GM21717 (cell line): Measurements from ENCODE around the gene TSPAN14.

ENCODE experiments used
- ATAC-seq: cut with Tn5 transposase; IDR thresholded peaks from one replicate; pipeline ENCODE4 v1.9.1; 2021; ENCODE audit warnings: mild to moderate bottlenecking, moderate library complexity; ENCODE audit not compliant: unreplicated experiment

TSPAN14 gene

GRCh38 chr10:80454513-80455460, 677 bp downstream of the TSPAN14 start:
- ATAC-seq = peak; percentile 26

- ATAC-seq = no peak
These were observed 1.6 kb downstream of the TSPAN14 start for GRCh38 chr10:80455461-80456349.

GRCh38 chr10:80457554-80458262, 3.6 kb downstream of the TSPAN14 start:
- ATAC-seq = no peak

- ATAC-seq = no peak
These were observed 4.1 kb downstream of the TSPAN14 start for GRCh38 chr10:80458263-80458625.

- no peak for ATAC-seq
These were observed 4.5 kb downstream of the TSPAN14 start for GRCh38 chr10:80458638-80459037.

GRCh38 chr10:80459047-80459865, 5.1 kb downstream of the TSPAN14 start:
- ATAC-seq = peak; percentile 52

- ATAC-seq = no peak
These were observed 6.5 kb downstream of the TSPAN14 start for GRCh38 chr10:80460399-80461207.

GRCh38 chr10:80461208-80462183, 7.4 kb downstream of the TSPAN14 start:
- no peak for ATAC-seq

GRCh38 chr10:80462299-80462980, 8.3 kb downstream of the TSPAN14 start:
- no peak for ATAC-seq

- no peak for ATAC-seq
These were observed 9.1 kb downstream of the TSPAN14 start for GRCh38 chr10:80462981-80463741.

- no peak for ATAC-seq
These were observed 9.8 kb downstream of the TSPAN14 start for GRCh38 chr10:80463868-80464267.

GRCh38 chr10:80464557-80465450, 10.7 kb downstream of the TSPAN14 start:
- ATAC-seq = no peak

GRCh38 chr10:80465451-80465835, 11.3 kb downstream of the TSPAN14 start:
- no peak for ATAC-seq

- ATAC-seq = peak; percentile 34
These were observed 11.9 kb downstream of the TSPAN14 start for GRCh38 chr10:80465839-80466590.

- ATAC-seq = no peak
These were observed 12.7 kb downstream of the TSPAN14 start for GRCh38 chr10:80466724-80467326.
